Measurements from ENCODE around the gene IRF4.
"Not testable (repeated sequence)": the region's sequence is repeated elsewhere in the genome, so short reads cannot be mapped to it uniquely, and the experiment has no call there.

Gene IRF4

DNA sequence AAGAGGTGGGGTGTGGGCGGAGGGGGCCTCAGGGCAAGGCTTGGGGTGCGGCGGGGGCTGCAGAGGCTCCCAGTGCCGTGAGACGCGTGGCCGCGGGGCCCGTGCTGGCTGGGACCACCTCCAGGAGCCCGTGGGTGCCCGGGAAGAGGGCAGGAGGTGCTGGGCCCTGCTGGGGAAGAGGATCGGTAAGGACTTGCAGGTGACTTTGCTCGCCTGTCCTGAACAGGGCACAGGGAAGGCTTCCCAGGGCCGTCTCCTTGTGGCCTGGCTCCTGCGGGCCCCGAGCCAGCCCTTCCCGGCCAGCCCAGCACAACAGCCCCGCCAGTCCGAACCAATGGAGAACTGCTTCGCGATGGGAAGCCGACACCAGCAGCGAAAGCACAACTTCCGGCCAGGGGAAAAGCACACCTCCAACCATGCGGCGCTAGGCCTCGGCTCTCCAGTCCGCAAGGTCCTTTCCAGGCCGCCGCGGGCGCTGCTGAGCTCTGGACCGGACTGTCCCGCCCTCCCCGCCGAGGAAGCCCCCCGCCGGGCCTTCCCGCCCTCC, 32.3 kb downstream of the IRF4 start:
- ATAC-seq: no peak
- TF ChIP-seq SNAI2 (CRISPR knock-in tag; IDR thresholded peaks at IDR 0.05): no peak
- no peak for TF ChIP-seq TOX (CRISPR knock-in tag; IDR thresholded peaks at IDR 0.05; ENCODE audit: borderline replicate concordance)
- no peak for TF ChIP-seq OSR1 (CRISPR knock-in tag; IDR thresholded peaks at IDR 0.05)
- no peak for TF ChIP-seq ISL1 (CRISPR knock-in tag; IDR thresholded peaks at IDR 0.05)
- TF ChIP-seq PPARA (CRISPR knock-in tag; IDR thresholded peaks at IDR 0.05; ENCODE audit: borderline replicate concordance): no peak
- TF ChIP-seq ZNF565 (CRISPR knock-in tag; conservative IDR thresholded peaks at IDR 0.05; ENCODE audit: low read depth): no peak
- no peak for TF ChIP-seq BACH2 (CRISPR knock-in tag; IDR thresholded peaks at IDR 0.05; ENCODE audit: borderline replicate concordance)
- no peak for TF ChIP-seq ZFP3 (CRISPR knock-in tag; IDR thresholded peaks at IDR 0.05)
- TF ChIP-seq, protein P1, sequence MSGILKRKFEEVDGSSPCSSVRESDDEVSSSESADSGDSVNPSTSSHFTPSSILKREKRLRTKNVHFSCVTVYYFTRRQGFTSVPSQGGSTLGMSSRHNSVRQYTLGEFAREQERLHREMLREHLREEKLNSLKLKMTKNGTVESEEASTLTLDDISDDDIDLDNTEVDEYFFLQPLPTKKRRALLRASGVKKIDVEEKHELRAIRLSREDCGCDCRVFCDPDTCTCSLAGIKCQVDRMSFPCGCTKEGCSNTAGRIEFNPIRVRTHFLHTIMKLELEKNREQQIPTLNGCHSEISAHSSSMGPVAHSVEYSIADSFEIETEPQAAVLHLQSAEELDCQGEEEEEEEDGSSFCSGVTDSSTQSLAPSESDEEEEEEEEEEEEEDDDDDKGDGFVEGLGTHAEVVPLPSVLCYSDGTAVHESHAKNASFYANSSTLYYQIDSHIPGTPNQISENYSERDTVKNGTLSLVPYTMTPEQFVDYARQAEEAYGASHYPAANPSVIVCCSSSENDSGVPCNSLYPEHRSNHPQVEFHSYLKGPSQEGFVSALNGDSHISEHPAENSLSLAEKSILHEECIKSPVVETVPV (CRISPR knock-in tag; IDR thresholded peaks at IDR 0.05): no peak

DNA sequence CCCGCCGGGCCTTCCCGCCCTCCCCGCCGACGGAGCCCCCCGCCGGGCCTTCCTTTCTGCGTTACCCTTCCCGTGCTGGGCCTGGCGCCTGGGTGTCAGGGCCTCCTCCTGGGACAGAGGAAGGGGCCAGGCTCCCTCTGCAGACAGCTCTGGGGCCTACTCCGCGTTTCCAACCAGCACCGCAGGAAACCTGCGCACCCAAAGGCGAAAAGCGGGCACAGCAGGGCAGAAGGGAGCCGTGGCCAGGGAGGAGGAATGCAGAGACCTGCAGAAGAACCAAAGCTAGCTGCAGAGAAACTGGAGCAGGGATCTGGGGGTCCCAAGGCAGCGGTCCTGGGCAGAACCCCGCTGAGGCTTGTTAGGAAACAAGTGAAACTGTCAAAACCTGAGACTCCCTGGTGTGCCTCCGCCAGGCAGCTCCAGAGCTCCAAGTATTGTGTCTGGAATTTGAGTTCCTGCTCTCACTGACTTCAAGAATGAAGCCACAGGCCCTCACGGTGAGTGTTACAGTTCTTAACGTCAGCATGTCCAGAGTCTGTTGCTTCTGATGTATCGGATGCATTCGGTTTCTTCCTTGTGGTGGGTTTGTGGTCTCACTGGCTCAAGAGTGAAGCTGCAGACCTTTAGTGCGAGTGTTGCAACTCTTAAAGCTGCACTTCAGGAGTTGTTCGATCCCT, 33.3 kb downstream of the IRF4 start:
- TF ChIP-seq PPARA (CRISPR knock-in tag; IDR thresholded peaks at IDR 0.05; ENCODE audit: borderline replicate concordance): no peak
- no peak for TF ChIP-seq ESRRG (CRISPR knock-in tag; IDR thresholded peaks at IDR 0.05)
- no peak for TF ChIP-seq CSDC2 (CRISPR knock-in tag; IDR thresholded peaks at IDR 0.05)
- TF ChIP-seq GLIS3 (CRISPR knock-in tag; IDR thresholded peaks at IDR 0.05): no peak
- no peak for TF ChIP-seq TCF4 (CRISPR knock-in tag; IDR thresholded peaks at IDR 0.05; ENCODE audit: borderline replicate concordance)
- TF ChIP-seq ZNF70 (CRISPR knock-in tag; IDR thresholded peaks at IDR 0.05): no peak
- TF ChIP-seq, protein P2, sequence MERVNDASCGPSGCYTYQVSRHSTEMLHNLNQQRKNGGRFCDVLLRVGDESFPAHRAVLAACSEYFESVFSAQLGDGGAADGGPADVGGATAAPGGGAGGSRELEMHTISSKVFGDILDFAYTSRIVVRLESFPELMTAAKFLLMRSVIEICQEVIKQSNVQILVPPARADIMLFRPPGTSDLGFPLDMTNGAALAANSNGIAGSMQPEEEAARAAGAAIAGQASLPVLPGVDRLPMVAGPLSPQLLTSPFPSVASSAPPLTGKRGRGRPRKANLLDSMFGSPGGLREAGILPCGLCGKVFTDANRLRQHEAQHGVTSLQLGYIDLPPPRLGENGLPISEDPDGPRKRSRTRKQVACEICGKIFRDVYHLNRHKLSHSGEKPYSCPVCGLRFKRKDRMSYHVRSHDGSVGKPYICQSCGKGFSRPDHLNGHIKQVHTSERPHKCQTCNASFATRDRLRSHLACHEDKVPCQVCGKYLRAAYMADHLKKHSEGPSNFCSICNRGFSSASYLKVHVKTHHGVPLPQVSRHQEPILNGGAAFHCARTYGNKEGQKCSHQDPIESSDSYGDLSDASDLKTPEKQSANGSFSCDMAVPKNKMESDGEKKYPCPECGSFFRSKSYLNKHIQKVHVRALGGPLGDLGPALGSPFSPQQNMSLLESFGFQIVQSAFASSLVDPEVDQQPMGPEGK (CRISPR knock-in tag; IDR thresholded peaks at IDR 0.05; ENCODE audit: borderline replicate concordance): no peak
- TF ChIP-seq RARB (CRISPR knock-in tag; IDR thresholded peaks at IDR 0.05): no peak
- TF ChIP-seq ARNTL (CRISPR knock-in tag; IDR thresholded peaks at IDR 0.05; ENCODE audit: borderline replicate concordance, low read depth): no peak
- TF ChIP-seq, protein P3, sequence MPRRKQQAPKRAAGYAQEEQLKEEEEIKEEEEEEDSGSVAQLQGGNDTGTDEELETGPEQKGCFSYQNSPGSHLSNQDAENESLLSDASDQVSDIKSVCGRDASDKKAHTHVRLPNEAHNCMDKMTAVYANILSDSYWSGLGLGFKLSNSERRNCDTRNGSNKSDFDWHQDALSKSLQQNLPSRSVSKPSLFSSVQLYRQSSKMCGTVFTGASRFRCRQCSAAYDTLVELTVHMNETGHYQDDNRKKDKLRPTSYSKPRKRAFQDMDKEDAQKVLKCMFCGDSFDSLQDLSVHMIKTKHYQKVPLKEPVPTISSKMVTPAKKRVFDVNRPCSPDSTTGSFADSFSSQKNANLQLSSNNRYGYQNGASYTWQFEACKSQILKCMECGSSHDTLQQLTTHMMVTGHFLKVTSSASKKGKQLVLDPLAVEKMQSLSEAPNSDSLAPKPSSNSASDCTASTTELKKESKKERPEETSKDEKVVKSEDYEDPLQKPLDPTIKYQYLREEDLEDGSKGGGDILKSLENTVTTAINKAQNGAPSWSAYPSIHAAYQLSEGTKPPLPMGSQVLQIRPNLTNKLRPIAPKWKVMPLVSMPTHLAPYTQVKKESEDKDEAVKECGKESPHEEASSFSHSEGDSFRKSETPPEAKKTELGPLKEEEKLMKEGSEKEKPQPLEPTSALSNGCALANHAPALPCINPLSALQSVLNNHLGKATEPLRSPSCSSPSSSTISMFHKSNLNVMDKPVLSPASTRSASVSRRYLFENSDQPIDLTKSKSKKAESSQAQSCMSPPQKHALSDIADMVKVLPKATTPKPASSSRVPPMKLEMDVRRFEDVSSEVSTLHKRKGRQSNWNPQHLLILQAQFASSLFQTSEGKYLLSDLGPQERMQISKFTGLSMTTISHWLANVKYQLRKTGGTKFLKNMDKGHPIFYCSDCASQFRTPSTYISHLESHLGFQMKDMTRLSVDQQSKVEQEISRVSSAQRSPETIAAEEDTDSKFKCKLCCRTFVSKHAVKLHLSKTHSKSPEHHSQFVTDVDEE (CRISPR knock-in tag; IDR thresholded peaks at IDR 0.05): no peak
- TF ChIP-seq ZFP30 (CRISPR knock-in tag; IDR thresholded peaks at IDR 0.05): no peak
- ATAC-seq: no peak

DNA sequence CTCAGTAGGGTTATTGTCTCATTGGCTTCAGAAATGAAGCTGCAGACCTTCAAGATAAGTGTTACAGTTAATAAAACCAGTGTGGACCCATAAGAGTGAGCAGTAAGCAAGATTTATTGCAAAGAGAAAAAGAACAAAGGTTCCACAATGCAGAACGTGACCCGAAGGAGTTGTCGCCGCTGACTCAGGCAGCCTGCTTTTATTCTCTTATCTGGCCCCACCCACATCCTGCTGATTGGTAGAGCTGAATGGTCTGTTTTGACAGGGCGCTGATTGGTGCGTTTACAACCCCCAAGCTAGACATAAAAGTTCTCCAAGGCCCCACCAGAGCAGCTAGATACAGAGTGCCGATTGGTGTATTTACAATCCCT, 33.9 kb downstream of the IRF4 start:
- not testable (repeated sequence) for ATAC-seq

DNA sequence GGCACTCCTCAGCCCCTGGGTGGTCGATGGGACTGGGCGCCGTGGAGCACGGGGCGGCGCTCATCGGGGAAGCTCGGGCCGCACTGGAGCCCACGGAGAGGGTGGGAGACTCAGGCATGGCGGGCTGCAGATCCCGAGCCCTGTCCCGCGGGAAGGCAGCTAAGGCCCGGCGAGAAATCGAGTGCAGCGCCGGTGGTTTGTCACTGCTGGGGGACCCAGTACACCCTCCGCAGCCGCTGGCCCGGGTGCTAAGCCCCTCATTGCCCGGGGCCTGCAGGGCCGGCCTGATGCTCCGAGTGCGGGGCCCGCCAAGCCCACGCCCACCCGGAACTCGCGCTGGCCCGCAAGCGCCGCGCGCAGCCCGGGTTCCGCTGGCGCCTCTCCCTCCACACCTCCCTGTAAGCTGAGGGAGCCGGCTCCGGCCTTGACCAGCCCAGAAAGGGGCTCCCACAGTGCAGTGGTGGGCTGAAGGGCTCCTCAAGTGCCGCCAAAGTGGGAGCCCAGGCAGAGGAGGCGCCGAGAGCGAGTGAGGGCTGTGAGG, 34.7 kb downstream of the IRF4 start:
- ATAC-seq: not testable (repeated sequence)

DNA sequence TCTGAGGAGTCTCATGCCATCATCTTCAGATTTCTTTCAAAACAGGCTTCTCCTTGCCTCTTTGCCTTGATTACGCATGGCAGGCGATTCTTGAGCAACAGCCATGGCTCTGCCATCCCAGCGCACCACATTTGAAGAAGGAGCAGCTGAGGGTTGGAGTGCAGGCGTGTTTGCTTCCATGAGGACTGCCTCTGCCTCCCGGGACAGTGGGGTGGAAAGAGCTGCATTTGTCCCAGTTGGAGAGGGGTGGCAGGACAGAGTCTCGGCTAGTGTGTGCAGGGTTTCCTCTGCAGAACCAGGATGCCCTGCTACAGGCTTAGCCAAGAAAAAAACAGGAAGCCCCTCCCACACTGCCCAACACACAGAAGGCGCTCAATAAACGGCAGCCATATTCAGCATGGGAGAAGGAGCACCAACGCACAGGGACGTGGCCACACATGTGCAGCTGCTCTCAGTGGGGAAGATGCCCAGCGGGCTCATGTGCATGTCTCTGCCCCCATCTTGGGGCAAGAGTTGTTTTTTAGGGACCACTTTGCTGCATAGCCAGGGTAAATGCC, 36.6 kb downstream of the IRF4 start:
- no peak for ATAC-seq
- TF ChIP-seq SNAI2 (CRISPR knock-in tag; IDR thresholded peaks at IDR 0.05) (no peak), GLIS3 (CRISPR knock-in tag; IDR thresholded peaks at IDR 0.05) (no peak), TCF4 (CRISPR knock-in tag; IDR thresholded peaks at IDR 0.05; ENCODE audit: borderline replicate concordance) (no peak), ZNF565 (CRISPR knock-in tag; conservative IDR thresholded peaks at IDR 0.05; ENCODE audit: low read depth) (no peak), ZC3H10 (CRISPR knock-in tag; IDR thresholded peaks at IDR 0.05) (no peak), ZFP3 (CRISPR knock-in tag; IDR thresholded peaks at IDR 0.05) (no peak), ZFP30 (CRISPR knock-in tag; IDR thresholded peaks at IDR 0.05) (no peak), OSR1 (CRISPR knock-in tag; IDR thresholded peaks at IDR 0.05) (no peak), PPARA (CRISPR knock-in tag; IDR thresholded peaks at IDR 0.05; ENCODE audit: borderline replicate concordance) (no peak)
- TF ChIP-seq, protein P4, sequence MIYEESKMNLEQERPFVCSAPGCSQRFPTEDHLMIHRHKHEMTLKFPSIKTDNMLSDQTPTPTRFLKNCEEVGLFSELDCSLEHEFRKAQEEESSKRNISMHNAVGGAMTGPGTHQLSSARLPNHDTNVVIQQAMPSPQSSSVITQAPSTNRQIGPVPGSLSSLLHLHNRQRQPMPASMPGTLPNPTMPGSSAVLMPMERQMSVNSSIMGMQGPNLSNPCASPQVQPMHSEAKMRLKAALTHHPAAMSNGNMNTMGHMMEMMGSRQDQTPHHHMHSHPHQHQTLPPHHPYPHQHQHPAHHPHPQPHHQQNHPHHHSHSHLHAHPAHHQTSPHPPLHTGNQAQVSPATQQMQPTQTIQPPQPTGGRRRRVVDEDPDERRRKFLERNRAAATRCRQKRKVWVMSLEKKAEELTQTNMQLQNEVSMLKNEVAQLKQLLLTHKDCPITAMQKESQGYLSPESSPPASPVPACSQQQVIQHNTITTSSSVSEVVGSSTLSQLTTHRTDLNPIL (CRISPR knock-in tag; IDR thresholded peaks at IDR 0.05; ENCODE audit: low read depth): no peak
- TF ChIP-seq, protein P1 (CRISPR knock-in tag; IDR thresholded peaks at IDR 0.05): no peak
- TF ChIP-seq, protein P3 (CRISPR knock-in tag; IDR thresholded peaks at IDR 0.05): no peak

Measured in SK-N-SH treated with all-trans-retinoic acid at 6 μM for 48 hours (cell line).